Astrocyte (in vitro differentiated cells and primary cell): ENCODE data around the gene IRF2BPL. TPM values are rescaled to one million over a fixed set of nuclear protein-coding genes. Genes with fewer than 3 reads are reported as not detected.
A peak's percentile ranks its signal among the peaks of the same experiment; 100 is the strongest.

Experiments
- DNase-seq: peaks from one replicate; pipeline ENCODE4 v3.0.0-alpha.2; 2010; ENCODE audit warnings: low read depth
- FAIRE-seq: peaks from 2 replicates; lab custom pipeline; 2011; peaks lifted over from hg19 to GRCh38; lab: Jason Lieb, UNC
- H2AFZ ChIP-seq: 2 replicates; pipeline ENCODE4 v1.6.0; 2012; ENCODE audit warnings: low read depth, low read length, inconsistent platforms
- H3K27ac ChIP-seq: 2 replicates; pipeline ENCODE4 v1.5.1; 2011; ENCODE audit warnings: low read depth, low read length, inconsistent platforms
- H3K27me3 ChIP-seq: 2 replicates; pipeline ENCODE4 v1.6.0; 2011; ENCODE audit warnings: low read length, inconsistent platforms; ENCODE audit not compliant: insufficient read depth
- H3K36me3 ChIP-seq: 2 replicates; pipeline ENCODE4 v1.5.1; 2011; ENCODE audit warnings: low read length, inconsistent platforms; ENCODE audit not compliant: insufficient read depth
- H3K4me1 ChIP-seq: 2 replicates; pipeline ENCODE4 v1.5.1; 2011; ENCODE audit warnings: low read length, inconsistent platforms; ENCODE audit not compliant: insufficient read depth
- H3K4me2 ChIP-seq: 2 replicates; pipeline ENCODE4 v1.6.0; 2012; ENCODE audit warnings: low read length, inconsistent platforms
- H3K4me3 ChIP-seq: 2 replicates; pipeline ENCODE4 v1.5.1; 2011; ENCODE audit warnings: low read depth, mild to moderate bottlenecking, low read length, inconsistent platforms; ENCODE audit not compliant: insufficient read depth
- H3K79me2 ChIP-seq: 2 replicates; pipeline ENCODE4 v1.6.0; 2012; ENCODE audit warnings: mild to moderate bottlenecking, low read length, inconsistent platforms; ENCODE audit not compliant: insufficient read depth
- H3K9ac ChIP-seq: 2 replicates; pipeline ENCODE4 v1.6.0; 2012; ENCODE audit warnings: mild to moderate bottlenecking, low read length, inconsistent platforms
- H3K9me3 ChIP-seq: 2 replicates; pipeline ENCODE4 v1.5.1; 2012; ENCODE audit warnings: low read depth, mild to moderate bottlenecking, low read length, inconsistent platforms; ENCODE audit not compliant: insufficient read depth
- H4K20me1 ChIP-seq: 2 replicates; pipeline ENCODE4 v1.6.0; 2012; ENCODE audit warnings: low read length, inconsistent platforms; ENCODE audit not compliant: insufficient read depth
- H3K27ac Mint-ChIP-seq: one replicate; pipeline ENCODE4 v1.8.0; 2021; ENCODE audit warnings: mild to moderate bottlenecking, mixed read lengths; ENCODE audit not compliant: unreplicated experiment
- H3K27me3 Mint-ChIP-seq: one replicate; pipeline ENCODE4 v1.8.0; 2021; ENCODE audit warnings: low read depth, mixed read lengths; ENCODE audit not compliant: unreplicated experiment
- H3K36me3 Mint-ChIP-seq: one replicate; pipeline ENCODE4 v1.8.0; 2021; ENCODE audit warnings: low read depth, mixed read lengths; ENCODE audit not compliant: unreplicated experiment
- H3K4me1 Mint-ChIP-seq: one replicate; pipeline ENCODE4 v1.8.0; 2021; ENCODE audit warnings: low read depth, mixed read lengths; ENCODE audit not compliant: unreplicated experiment
- H3K4me3 Mint-ChIP-seq: one replicate; pipeline ENCODE4 v1.8.0; 2021; ENCODE audit warnings: mild to moderate bottlenecking, moderate library complexity, mixed read lengths; ENCODE audit not compliant: unreplicated experiment
- H3K9me3 Mint-ChIP-seq: one replicate; pipeline ENCODE4 v1.8.0; 2021; ENCODE audit warnings: mild to moderate bottlenecking, mixed read lengths; ENCODE audit not compliant: unreplicated experiment
- EZH2 ChIP-seq: IDR thresholded peaks from 2 replicates; pipeline ENCODE4 v1.6.1; 2012; ENCODE audit warnings: mild to moderate bottlenecking, low read length, inconsistent platforms; ENCODE audit not compliant: insufficient read depth
- total RNA-seq: library from RNA; stranded (reverse); gene quantifications from 2 replicates; pipeline ENCODE4 v1.2.1, GENCODE V29; 2021
- TF ChIP-seq, protein P1 (sequence below): IDR thresholded peaks from 2 replicates; pipeline ENCODE4 v1.5.1; 2011; ENCODE audit warnings: low read depth, mild to moderate bottlenecking, inconsistent platforms, low read length, moderate library complexity; ENCODE audit not compliant: insufficient read depth

Gene IRF2BPL
- total RNA-seq, 1 donor from 2014 or later: 42.7 TPM

DNA sequence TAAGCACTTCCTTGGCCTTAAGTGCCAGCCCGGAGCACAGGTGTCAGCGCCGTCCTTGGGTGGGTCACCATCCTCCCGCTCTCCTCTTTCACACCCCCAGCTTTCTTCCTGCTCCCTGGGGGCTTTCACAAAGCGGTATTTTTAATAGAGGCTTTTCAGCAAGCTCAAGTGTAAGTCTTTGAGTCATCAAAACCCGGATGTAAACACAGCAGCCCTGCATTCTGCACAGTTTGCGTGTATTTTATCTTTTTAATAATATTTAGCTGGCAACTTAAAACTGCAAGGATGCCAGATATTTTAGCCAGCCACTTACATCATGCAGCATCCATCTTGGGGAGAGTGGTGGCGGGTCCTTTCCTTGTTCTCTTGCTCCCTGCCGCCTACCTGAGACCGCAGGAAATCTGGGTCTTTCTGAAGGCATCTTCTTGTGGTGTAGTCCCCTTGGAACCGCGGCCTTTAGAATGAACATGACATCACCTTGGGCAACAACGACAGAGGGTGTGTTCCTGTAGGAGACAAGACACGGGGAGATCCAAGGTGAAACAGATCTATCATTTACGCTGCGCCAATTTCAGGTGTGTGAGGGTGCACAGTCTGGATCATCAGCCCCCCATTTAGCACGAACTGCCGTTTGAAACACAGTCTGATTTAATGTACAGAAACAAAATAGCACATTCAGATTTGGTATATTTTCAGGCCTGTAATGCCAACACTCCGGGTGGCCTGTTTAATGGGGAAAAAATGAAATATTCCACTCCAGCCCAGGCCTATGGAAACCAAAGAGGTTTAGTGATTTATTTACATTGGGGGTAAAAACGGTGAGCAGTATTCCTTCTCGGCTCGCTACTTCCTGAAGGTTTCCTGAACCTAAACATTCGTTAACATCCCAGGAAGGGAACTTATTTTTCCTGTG is 12.5 kb upstream of the IRF2BPL start:
- DNase-seq: peak; percentile 92

DNA sequence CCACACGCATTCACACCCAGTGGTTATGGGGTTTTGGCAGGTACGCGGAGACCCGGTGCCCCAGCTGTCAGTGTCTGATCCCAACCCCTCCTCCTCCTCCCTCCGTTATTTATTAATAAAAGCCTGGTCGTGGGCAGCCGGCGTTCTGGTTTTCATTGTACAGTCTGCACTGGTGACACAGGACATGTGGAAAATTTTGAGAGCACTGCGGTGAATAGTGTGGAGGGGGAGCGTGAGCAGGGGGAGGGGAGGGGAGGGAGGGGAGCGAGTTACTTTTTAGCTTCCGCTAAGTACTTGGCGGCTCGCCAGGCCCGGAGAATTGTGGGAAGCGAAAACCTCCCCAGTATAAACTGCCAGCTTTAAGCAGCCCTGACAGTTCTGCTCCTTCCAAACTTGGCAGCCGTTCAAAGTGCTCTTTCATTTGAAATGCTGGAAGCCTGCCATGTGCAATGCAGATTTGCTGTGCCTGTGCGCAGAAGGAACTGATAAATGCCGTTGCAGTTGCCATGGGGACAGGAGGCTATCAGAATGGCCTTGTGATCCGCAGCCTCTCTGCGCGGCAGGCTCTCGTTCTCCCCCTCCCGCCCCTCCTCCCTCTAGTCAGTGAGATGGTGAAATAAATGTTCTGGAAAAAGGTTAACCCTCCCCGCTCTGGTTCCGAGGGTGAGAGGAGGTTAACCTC is 11.7 kb upstream of the IRF2BPL start:
- H3K4me1 ChIP-seq: peaks cover 80% of the 10 kb centered on the region

More for the DNA sequence above, 12.5 kb upstream of the IRF2BPL start:
- Mint-ChIP-seq H3K27ac (peak overlapping the region; percentile 97), H3K36me3 (no peaks in the 10 kb centered on the region), H3K4me1 (peaks cover 79% of the 10 kb centered on the region), H3K9me3 (no peaks in the 10 kb centered on the region), H3K27me3 (no peaks in the 10 kb centered on the region), H3K4me3 (peak overlapping the region; percentile 70)
- TF ChIP-seq EZH2: no peak
- TF ChIP-seq, protein P1, sequence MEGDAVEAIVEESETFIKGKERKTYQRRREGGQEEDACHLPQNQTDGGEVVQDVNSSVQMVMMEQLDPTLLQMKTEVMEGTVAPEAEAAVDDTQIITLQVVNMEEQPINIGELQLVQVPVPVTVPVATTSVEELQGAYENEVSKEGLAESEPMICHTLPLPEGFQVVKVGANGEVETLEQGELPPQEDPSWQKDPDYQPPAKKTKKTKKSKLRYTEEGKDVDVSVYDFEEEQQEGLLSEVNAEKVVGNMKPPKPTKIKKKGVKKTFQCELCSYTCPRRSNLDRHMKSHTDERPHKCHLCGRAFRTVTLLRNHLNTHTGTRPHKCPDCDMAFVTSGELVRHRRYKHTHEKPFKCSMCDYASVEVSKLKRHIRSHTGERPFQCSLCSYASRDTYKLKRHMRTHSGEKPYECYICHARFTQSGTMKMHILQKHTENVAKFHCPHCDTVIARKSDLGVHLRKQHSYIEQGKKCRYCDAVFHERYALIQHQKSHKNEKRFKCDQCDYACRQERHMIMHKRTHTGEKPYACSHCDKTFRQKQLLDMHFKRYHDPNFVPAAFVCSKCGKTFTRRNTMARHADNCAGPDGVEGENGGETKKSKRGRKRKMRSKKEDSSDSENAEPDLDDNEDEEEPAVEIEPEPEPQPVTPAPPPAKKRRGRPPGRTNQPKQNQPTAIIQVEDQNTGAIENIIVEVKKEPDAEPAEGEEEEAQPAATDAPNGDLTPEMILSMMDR: no peak
- Histone ChIP-seq H3K4me1 (peaks cover 84% of the 10 kb centered on the region), H3K4me3 (peak overlapping the region; percentile 45), H3K27ac (peak overlapping the region; percentile 96), H3K9me3 (no peaks in the 10 kb centered on the region), H3K79me2 (no peaks in the 10 kb centered on the region), H3K36me3 (no peaks in the 10 kb centered on the region), H3K9ac (peak overlapping the region; percentile 84), H4K20me1 (no peaks in the 10 kb centered on the region), H2AFZ (peak overlapping the region; percentile 37), H3K4me2 (peak overlapping the region; percentile 87), H3K27me3 (no peaks in the 10 kb centered on the region)
- no peak for FAIRE-seq

More for the DNA sequence above, 11.7 kb upstream of the IRF2BPL start:
- Mint-ChIP-seq H3K36me3 (no peaks in the 10 kb centered on the region), H3K27me3 (no peaks in the 10 kb centered on the region), H3K4me1 (peaks cover 74% of the 10 kb centered on the region), H3K4me3 (peak overlapping the region; percentile 70), H3K9me3 (no peaks in the 10 kb centered on the region), H3K27ac (peak overlapping the region; percentile 97)
- H3K27ac ChIP-seq: peak overlapping the region; percentile 96
- peak overlapping the region; percentile 19 for H2AFZ ChIP-seq
- no peaks in the 10 kb centered on the region for H3K79me2 ChIP-seq
- TF ChIP-seq, protein P1: no peak
- no peak for TF ChIP-seq EZH2
- no peaks in the 10 kb centered on the region for H4K20me1 ChIP-seq
- no peaks in the 10 kb centered on the region for H3K27me3 ChIP-seq
- DNase-seq (peak; percentile 97), FAIRE-seq (peak; percentile 37)
- no peaks in the 10 kb centered on the region for H3K36me3 ChIP-seq
- H3K9me3 ChIP-seq: no peaks in the 10 kb centered on the region
- H3K4me2 ChIP-seq: peak overlapping the region; percentile 87
- peak overlapping the region; percentile 84 for H3K9ac ChIP-seq
- H3K4me3 ChIP-seq: peak overlapping the region; percentile 45
